Subcutaneous abdominal adipose tissue (tissue), 5 donors: ENCODE results near the gene PLA2G2D.

ENCODE experiments used
- H3K27ac ChIP-seq: one replicate; pipeline ENCODE4 v1.7.0; 2013; ENCODE audit warnings: low read depth, mild to moderate bottlenecking, inconsistent platforms, low read length, moderate library complexity
- H3K27me3 ChIP-seq, 5 donors: one replicate each; pipeline ENCODE4 v1.7.0; 2013; ENCODE audit warnings: low read length in 5 of 5, inconsistent platforms in 1 of 5; ENCODE audit not compliant: control insufficient read depth in 5 of 5, insufficient read depth in 4 of 5
- H3K36me3 ChIP-seq, 5 donors: one replicate each; pipeline ENCODE4 v1.7.0; 2013; ENCODE audit warnings: low read length in 5 of 5; ENCODE audit not compliant: control insufficient read depth in 5 of 5, insufficient read depth in 5 of 5
- H3K4me1 ChIP-seq, 5 donors: one replicate each; pipeline ENCODE4 v1.7.0; 2013; ENCODE audit warnings: low read length in 5 of 5, mild to moderate bottlenecking in 3 of 5, moderate library complexity in 1 of 5; ENCODE audit not compliant: control insufficient read depth in 5 of 5, insufficient read depth in 5 of 5
- H3K4me3 ChIP-seq, 5 donors: one replicate each; pipeline ENCODE4 v1.7.0; 2013; ENCODE audit warnings: low read length in 5 of 5, low read depth in 1 of 5
- H3K9ac ChIP-seq, 5 donors: one replicate each; pipeline ENCODE4 v1.7.0; 2013; ENCODE audit warnings: low read length in 5 of 5, mild to moderate bottlenecking in 4 of 5, moderate library complexity in 3 of 5
- H3K9me3 ChIP-seq, 5 donors: one replicate each; pipeline ENCODE4 v1.7.0; 2013; ENCODE audit warnings: low read length in 5 of 5; ENCODE audit not compliant: control insufficient read depth in 5 of 5
- donor health status: healthy.
- donor health status: healthy.
- donor health status: healthy.
- donor health status: healthy.
- donor health status: healthy.

The PLA2G2D gene

DNA sequence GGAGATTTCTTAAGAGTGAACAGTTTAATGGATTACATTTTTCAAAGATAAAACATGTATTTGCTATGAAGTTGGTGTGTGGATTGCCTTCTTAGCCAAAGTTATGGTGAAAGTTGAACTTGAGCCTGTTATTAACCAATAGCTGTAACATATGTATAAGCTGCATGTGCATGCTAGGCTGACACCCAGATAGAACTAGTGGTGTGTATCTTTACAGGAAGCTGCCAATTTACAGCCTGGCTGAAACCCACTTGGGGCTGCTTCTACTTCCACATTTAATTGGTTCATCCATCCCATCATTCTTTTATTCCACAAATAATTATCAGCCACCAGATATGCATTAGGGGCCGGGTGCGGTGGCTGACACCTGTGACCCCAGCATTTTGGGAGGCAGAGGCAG, 46.1 kb downstream of the PLA2G2D start:
- Histone ChIP-seq H3K9ac (no peak overlapping the region), H3K4me3 (no peak overlapping the region), H3K36me3 (no peaks in the 10 kb centered on the region), H3K4me1 (peaks cover 0 to 24% (median 18%) of the 10 kb centered on the region in 5 donors), H3K27me3 (peaks cover 0 to 6% (median 3%) of the 10 kb centered on the region in 5 donors), H3K27ac (no peak overlapping the region), H3K9me3 (no peaks in the 10 kb centered on the region)

DNA sequence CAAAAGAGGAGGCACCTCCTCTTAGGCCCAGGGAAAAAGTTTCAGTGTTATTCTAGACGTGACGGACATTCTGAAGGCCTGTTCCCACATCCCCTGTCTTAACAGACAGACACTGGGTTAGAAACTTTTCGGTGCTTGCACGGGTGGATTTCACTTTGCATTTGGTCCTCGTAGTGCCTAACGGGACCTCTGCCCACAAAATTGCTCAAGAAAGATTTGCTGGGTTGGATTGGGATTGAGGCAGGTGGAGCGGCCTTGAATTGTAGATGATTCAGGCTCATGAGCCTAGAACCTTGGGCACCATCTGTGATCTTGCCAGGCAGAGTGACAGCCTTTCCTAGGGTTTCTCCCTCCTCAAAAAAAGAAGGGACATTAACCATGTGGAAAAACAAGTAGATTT, 46.6 kb downstream of the PLA2G2D start:
- Histone ChIP-seq H3K4me3 (no peak overlapping the region), H3K27ac (no peak overlapping the region), H3K27me3 (peaks cover 0 to 3% (median 2%) of the 10 kb centered on the region in 5 donors)

DNA sequence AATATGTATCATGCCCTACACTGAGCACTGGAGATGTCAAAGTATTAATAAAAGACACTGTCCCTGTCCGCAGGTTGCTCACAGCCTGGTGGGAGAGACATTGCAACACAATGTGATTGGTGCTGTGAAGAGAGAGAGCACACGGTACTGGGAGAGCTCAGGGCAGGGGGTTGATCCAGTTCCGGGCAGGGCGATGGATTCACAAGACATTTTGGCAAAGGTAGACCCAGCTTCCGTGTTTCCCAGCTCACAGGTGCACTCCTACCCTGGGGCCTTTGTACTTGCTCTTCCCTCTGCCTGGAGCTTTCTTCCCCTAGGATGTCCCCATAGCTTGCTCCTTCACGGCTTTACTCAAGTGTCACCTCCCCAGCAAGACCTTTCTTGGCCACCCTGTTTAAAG, 47.9 kb downstream of the PLA2G2D start:
- no peak overlapping the region for H3K4me3 ChIP-seq

More for the DNA sequence above, 46.6 kb downstream of the PLA2G2D start:
- no peaks in the 10 kb centered on the region for H3K36me3 ChIP-seq
- H3K9ac ChIP-seq: no peak overlapping the region
- H3K4me1 ChIP-seq: peaks cover 0 to 24% (median 18%) of the 10 kb centered on the region in 5 donors
- H3K9me3 ChIP-seq: no peaks in the 10 kb centered on the region

DNA sequence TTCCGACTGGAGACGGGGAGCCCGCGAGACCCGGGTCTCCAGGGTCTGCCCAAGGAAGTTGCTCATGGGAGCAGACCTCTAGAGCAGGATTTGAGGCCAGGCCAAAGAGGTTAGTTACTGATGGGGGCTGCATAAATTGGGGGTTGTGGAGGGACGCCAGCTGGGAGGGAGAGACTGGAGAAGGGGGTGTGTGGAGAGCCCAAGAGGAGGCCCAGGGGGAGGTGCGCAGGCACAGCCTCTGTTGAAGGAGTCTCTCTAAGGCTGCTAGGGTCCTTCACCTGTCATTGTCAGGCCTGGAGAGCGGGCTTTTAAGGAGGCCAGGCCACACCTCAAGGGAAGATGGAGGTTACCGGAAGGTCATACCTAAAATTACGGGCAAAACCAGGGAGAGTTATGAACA, 49.0 kb downstream of the PLA2G2D start:
- H3K27ac ChIP-seq: no peak overlapping the region
- no peak overlapping the region for H3K9ac ChIP-seq

More for the DNA sequence above, 47.9 kb downstream of the PLA2G2D start:
- Histone ChIP-seq H3K4me1 (peaks cover 0 to 24% (median 18%) of the 10 kb centered on the region in 5 donors), H3K27me3 (peaks cover 0 to 3% (median 0%) of the 10 kb centered on the region in 5 donors), H3K9me3 (no peaks in the 10 kb centered on the region), H3K9ac (no peak overlapping the region), H3K36me3 (no peaks in the 10 kb centered on the region), H3K27ac (no peak overlapping the region)

DNA sequence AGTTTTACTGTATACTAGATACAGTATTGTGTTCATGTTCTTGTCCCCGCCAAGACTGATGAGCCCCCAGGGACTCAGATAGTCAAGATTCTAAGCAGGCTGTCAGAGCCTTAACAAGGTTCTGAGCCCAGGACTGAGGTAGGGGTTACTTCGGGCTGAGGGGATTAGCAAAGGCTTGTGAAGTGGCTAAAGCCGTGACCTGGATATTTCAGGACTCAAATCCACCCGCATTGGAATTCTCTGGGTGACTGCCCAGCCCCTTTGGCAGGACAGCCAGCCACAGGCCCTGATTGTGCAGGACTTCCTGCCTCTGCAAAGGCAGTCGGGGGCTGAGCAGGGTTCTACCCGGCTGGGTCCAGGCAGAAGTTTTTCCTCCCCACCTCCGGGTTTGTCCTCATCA, 49.5 kb downstream of the PLA2G2D start, which contains the start of gene PLA2G5:
Gene PLA2G5, plus strand, starts transcription at position 321 of the 400 bp plus-strand sequence. CDS start 14,637 bp downstream, outside the sequence.
- H3K36me3 ChIP-seq: no peaks in the 10 kb centered on the region
- peak within 1 kb of the TSS in 4 of 5 donors; percentile 23 to 40 (median 32) for H3K4me3 ChIP-seq
- peaks cover 0 to 3% (median 0%) of the 10 kb centered on the region in 5 donors for H3K27me3 ChIP-seq
- H3K27ac ChIP-seq: no peak within 1 kb of the TSS
- peak within 1 kb of the TSS in 1 of 5 donors; percentile 2 for H3K9ac ChIP-seq
- no peaks in the 10 kb centered on the region for H3K9me3 ChIP-seq
- peaks cover 0 to 23% (median 18%) of the 10 kb centered on the region in 5 donors for H3K4me1 ChIP-seq

More for the DNA sequence above, 49.0 kb downstream of the PLA2G2D start:
- no peaks in the 10 kb centered on the region for H3K9me3 ChIP-seq
- H3K4me3 ChIP-seq: peak overlapping the region in 4 of 5 donors; percentile 23 to 40 (median 32)
- H3K27me3 ChIP-seq: peaks cover 0 to 3% (median under 1%) of the 10 kb centered on the region in 5 donors
- no peaks in the 10 kb centered on the region for H3K36me3 ChIP-seq
- peaks cover 0 to 24% (median 18%) of the 10 kb centered on the region in 5 donors for H3K4me1 ChIP-seq

DNA sequence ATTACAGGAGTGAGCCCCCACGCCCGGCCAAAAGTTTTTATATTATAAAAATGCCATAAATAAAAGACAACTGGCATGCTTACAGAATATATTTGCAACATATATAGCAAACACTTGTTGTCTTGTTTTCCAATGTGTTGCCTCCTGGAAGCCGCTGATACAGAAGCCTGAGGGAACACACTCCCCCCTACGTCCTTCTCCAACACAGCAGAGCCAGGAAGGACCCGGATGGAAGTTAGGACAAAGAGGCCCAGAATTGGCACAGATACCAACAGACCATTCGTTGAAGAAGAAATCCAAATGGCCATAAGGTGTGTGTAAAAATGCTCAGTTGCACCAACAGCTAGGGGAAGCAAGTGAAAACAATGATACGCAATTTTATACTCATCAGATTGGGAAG, 50.6 kb downstream of the PLA2G2D start:
- H3K36me3 ChIP-seq: no peaks in the 10 kb centered on the region
- H3K4me1 ChIP-seq: peaks cover 0 to 17% (median 13%) of the 10 kb centered on the region in 5 donors
- no peaks in the 10 kb centered on the region for H3K9me3 ChIP-seq
- peaks cover 0 to 3% (median 0%) of the 10 kb centered on the region in 5 donors for H3K27me3 ChIP-seq
- H3K27ac ChIP-seq: no peak overlapping the region
- no peak overlapping the region for H3K4me3 ChIP-seq
- H3K9ac ChIP-seq: no peak overlapping the region

DNA sequence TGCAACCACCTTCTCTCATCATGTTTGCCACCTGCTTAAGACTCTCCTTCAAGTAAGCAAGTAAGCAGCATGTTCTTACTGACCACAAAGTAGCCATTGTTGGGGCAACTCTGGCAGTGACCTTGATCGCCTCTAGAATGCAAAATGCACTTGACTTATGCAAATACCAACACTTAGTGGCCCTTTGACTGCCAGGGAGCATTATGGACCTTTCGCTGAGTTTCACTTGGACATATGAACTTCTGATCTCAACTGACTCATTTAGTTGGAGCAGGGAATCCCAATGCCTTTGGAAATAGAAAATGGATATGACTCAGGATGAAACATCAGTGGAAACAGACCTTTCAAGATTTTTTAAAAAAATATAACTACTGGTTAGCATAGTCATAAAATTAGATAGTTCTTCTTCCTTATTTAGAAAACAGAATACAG, 55.5 kb downstream of the PLA2G2D start:
- Histone ChIP-seq H3K9me3 (no peaks in the 10 kb centered on the region), H3K27ac (no peak overlapping the region), H3K9ac (no peak overlapping the region), H3K4me3 (no peak overlapping the region), H3K27me3 (peaks cover 0 to 6% (median 0%) of the 10 kb centered on the region in 5 donors), H3K36me3 (no peaks in the 10 kb centered on the region), H3K4me1 (peaks cover 0 to 11% (median 2%) of the 10 kb centered on the region in 5 donors)
